Neutrophil (primary cell): ENCODE measurements around the gene OBP2B.

Experiments used
- H3K27ac ChIP-seq: fragments of 200-600 bp; sonication (generic); 2 replicates; pipeline ENCODE4 v1.5.1; 2016; ENCODE audit warnings: mild to moderate bottlenecking, moderate library complexity
- H3K27me3 ChIP-seq: fragments of 200-600 bp; sonication (generic); 2 replicates; pipeline ENCODE4 v1.6.0; 2016; ENCODE audit warnings: mild to moderate bottlenecking
- H3K36me3 ChIP-seq: fragments of 200-600 bp; sonication (generic); 2 replicates; pipeline ENCODE4 v1.5.1; 2017
- H3K4me1 ChIP-seq, 2 experiments: fragments of 200-600 bp in 1 of 2; sonication (generic) in 1 of 2; 1 replicate in 1 of 2; 2 replicates in 1 of 2; pipeline versions ENCODE4 v1.5.1 to v1.6.1; 2013 to 2016; ENCODE audit warnings: low read depth in 1 of 2, low read length in 1 of 2, mild to moderate bottlenecking in 1 of 2, moderate library complexity in 1 of 2; ENCODE audit not compliant: control insufficient read depth in 1 of 2, insufficient read depth in 1 of 2
- H3K4me3 ChIP-seq, 2 experiments: fragments of 200-600 bp in 1 of 2; sonication (generic) in 1 of 2; 1 replicate in 1 of 2; 2 replicates in 1 of 2; pipeline ENCODE4 v1.5.1; 2013 to 2016; ENCODE audit warnings: low read depth in 1 of 2, low read length in 1 of 2, mild to moderate bottlenecking in 1 of 2, moderate library complexity in 1 of 2
- H3K9me3 ChIP-seq: fragments of 200-600 bp; sonication (generic); 2 replicates; pipeline ENCODE4 v1.5.1; 2016
- TF ChIP-seq, protein P1 (sequence below): fragments of 200-600 bp; sonication (generic); IDR thresholded peaks from 2 replicates; pipeline ENCODE4 v1.5.1; 2016; ENCODE audit warnings: antibody characterized with exemption

The OBP2B gene

DNA sequence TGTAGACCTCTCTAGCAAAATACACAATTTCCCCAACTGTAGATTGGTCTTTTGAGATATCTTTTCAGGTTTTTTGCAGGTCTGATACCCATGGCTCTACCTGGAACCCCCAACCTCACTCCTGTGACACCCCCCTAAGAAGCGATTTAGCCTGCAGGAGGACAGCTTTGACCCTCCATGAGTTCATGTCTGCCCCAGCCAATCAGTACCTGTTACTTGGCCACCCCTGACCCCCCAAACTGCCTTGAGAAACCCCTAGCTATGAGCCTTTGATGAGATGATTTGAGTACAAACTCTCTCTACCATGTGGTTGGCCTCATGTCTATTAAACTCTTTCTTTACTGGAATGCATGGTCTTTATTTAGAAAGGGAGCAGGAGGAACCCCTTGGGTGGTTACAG is 40.3 kb upstream of the OBP2B start:
- no peaks in the 10 kb centered on the region for H3K27me3 ChIP-seq
- no peaks in the 10 kb centered on the region for H3K9me3 ChIP-seq
- H3K36me3 ChIP-seq = no peaks in the 10 kb centered on the region
- H3K27ac ChIP-seq = no peak overlapping the region
- TF ChIP-seq, protein P1, sequence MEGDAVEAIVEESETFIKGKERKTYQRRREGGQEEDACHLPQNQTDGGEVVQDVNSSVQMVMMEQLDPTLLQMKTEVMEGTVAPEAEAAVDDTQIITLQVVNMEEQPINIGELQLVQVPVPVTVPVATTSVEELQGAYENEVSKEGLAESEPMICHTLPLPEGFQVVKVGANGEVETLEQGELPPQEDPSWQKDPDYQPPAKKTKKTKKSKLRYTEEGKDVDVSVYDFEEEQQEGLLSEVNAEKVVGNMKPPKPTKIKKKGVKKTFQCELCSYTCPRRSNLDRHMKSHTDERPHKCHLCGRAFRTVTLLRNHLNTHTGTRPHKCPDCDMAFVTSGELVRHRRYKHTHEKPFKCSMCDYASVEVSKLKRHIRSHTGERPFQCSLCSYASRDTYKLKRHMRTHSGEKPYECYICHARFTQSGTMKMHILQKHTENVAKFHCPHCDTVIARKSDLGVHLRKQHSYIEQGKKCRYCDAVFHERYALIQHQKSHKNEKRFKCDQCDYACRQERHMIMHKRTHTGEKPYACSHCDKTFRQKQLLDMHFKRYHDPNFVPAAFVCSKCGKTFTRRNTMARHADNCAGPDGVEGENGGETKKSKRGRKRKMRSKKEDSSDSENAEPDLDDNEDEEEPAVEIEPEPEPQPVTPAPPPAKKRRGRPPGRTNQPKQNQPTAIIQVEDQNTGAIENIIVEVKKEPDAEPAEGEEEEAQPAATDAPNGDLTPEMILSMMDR = no peak
- no peak overlapping the region for H3K4me3 ChIP-seq
- H3K4me1 ChIP-seq = no peaks in the 10 kb centered on the region

DNA sequence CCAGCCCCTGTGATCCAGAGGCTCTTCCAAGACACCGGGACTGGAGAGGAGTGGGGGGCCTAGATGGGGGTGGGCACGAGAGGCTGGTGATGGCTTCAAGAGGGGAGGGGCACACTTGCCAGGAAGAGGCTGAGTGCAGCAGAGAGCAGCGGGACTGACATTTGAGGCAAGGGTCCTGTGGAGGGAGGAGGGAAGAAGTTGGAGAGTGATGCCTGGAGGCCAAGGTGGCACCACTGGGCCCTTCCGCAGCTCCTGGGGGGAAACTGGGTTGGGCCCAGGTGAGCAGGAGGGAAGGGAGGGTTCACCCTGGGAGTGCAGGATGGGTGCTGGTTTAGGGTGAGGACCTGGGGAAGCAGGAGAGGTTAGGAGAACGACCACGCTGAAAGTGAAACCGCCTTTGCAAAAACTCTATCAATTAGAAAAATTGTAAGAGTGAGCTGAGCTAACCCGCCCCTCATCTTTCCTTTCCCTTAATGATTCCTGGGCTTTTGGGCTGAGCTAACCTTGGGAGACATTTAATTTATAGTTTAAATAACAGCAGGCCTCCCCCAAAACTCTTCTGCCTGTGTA is 39.8 kb upstream of the OBP2B start:
- H3K27me3 ChIP-seq = peaks cover under 1% of the 10 kb centered on the region
- TF ChIP-seq, protein P1 = no peak
- H3K4me1 ChIP-seq = no peaks in the 10 kb centered on the region
- no peaks in the 10 kb centered on the region for H3K9me3 ChIP-seq
- no peak overlapping the region for H3K4me3 ChIP-seq
- no peak overlapping the region for H3K27ac ChIP-seq
- H3K36me3 ChIP-seq = no peaks in the 10 kb centered on the region

DNA sequence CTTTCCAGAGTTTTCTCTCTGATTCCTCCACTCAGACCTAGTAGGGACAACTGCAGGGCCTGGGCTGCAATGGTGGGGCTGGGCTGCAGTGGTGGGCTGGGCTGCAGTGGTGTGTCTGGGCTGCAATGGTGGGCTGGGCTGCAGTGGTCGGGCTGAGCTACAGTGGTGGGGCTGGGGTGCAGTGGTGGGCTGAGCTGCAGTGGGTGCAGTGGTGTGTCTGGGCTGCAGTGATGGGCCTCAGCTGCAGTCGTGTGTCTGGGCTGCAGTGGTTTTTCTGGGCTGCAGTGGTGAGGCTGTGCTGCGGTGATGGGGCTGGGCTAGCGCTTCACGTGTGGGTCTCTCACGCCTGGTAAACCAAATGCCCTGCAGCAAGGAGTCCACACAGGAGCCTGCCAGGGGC is 38.6 kb upstream of the OBP2B start:
- H3K36me3 ChIP-seq = no peaks in the 10 kb centered on the region
- no peak overlapping the region for H3K27ac ChIP-seq
- H3K27me3 ChIP-seq = peaks cover 5% of the 10 kb centered on the region
- no peaks in the 10 kb centered on the region for H3K4me1 ChIP-seq
- H3K4me3 ChIP-seq = no peak overlapping the region
- H3K9me3 ChIP-seq = no peaks in the 10 kb centered on the region
- TF ChIP-seq, protein P1 = no peak

DNA sequence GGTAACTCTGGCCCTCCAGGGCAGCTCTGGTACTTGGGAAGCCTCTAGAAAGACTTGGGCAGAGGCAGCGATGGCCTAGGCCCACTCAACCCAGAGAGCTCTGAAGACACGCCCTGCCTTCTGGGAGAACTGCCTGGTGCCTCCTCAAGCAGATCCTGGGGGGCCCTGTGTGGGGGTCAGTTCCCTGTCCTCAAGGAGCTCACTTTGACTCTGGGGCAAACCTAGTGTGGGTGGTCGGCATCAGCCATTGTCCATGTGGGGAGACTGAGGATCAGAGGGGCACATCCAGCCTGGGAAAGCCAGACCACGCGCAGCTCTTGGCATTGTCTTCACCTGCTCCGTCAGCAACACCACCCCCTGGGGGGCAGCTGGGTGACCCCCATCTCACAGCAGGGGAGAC is 37.9 kb upstream of the OBP2B start:
- Histone ChIP-seq H3K27ac (no peak overlapping the region), H3K27me3 (peaks cover 5% of the 10 kb centered on the region), H3K9me3 (no peaks in the 10 kb centered on the region), H3K36me3 (no peaks in the 10 kb centered on the region), H3K4me3 (no peak overlapping the region), H3K4me1 (no peaks in the 10 kb centered on the region)
- TF ChIP-seq, protein P1 = no peak

DNA sequence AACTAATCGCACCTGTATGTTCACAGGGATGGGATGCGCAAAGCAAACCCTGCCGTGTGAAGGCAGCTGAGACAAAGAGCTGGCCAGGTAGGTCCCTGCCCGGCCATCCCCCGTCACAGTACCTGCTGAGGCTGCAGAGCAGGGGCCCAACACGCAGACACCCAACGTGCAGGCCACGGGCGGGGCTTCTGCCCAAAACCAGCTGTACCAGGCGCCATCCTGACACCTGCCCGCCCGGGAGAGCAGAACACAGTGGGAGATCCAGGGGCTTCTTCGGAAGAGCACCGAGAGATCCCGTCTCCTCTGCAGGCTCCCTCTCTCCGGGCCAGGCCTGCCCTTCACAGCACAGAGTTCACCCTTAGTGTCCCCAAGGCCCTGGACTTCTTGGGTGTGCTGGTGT is 37.5 kb upstream of the OBP2B start:
- TF ChIP-seq, protein P1 = no peak
- Histone ChIP-seq H3K4me3 (no peak overlapping the region), H3K27me3 (peaks cover 5% of the 10 kb centered on the region), H3K27ac (no peak overlapping the region), H3K36me3 (no peaks in the 10 kb centered on the region), H3K4me1 (no peaks in the 10 kb centered on the region), H3K9me3 (no peaks in the 10 kb centered on the region)

DNA sequence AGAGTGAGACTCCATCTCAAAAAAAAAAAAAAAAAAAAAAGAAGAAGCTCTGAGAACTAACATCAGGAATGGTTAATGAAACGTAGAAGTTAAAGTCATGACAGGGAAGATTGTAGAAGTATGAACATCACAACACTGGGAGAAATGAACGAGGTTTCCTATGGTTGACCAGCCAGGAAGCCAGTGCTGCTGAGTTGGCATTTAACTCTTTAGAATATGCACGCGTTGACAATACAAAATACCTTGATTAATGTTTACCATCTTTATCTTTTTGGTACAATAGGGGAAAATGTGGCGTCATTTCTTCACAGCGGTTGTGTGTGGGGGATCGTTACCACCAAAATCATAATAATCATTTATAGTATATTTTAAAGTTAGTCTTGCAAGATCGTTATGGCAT is 33.9 kb upstream of the OBP2B start:
- H3K36me3 ChIP-seq = no peaks in the 10 kb centered on the region
- H3K27me3 ChIP-seq = peaks cover 25% of the 10 kb centered on the region
- peaks cover 7 to 14% of the 10 kb centered on the region in 2 experiments for H3K4me1 ChIP-seq
- TF ChIP-seq, protein P1 = no peak
- no peak overlapping the region for H3K4me3 ChIP-seq
- no peaks in the 10 kb centered on the region for H3K9me3 ChIP-seq
- H3K27ac ChIP-seq = no peak overlapping the region
